ENCODE results near the gene ACR. TPM values are rescaled to one million over a fixed set of nuclear protein-coding genes. Genes with fewer than 3 reads are reported as not detected.

ACR gene
- total RNA-seq, 2 donors from 2014 or later = 0.18 TPM; not detected in 1

- Mint-ChIP-seq H3K27me3 (ENCODE audit: insufficient read depth) (peaks cover 14% of the 10 kb centered on the region), H3K27ac (no peak overlapping the region), H3K36me3 (ENCODE audit: low read depth) (no peaks in the 10 kb centered on the region), H3K9me3 (no peaks in the 10 kb centered on the region), H3K4me3 (no peak overlapping the region), H3K4me1 (peaks cover 4% of the 10 kb centered on the region)
- Histone ChIP-seq H3K27ac (ENCODE audit: low read depth, low read length) (no peak overlapping the region), H3K27me3 (ENCODE audit: control insufficient read depth, insufficient read depth, low read length, poor library complexity, severe bottlenecking) (peaks cover 5% of the 10 kb centered on the region), H3K9me3 (ENCODE audit: control insufficient read depth, low read length) (no peaks in the 10 kb centered on the region), H3K9ac (ENCODE audit: extremely low read depth, low read length, poor library complexity, severe bottlenecking) (no peak overlapping the region), H3K36me3 (ENCODE audit: control insufficient read depth, insufficient read depth, low read length) (no peaks in the 10 kb centered on the region), H3K4me1 (ENCODE audit: control insufficient read depth, insufficient read depth, low read length) (no peaks in the 10 kb centered on the region), H3K4me3 (ENCODE audit: low read length) (no peak overlapping the region)
- 69 to 90% methylated on average over 6 to 14 of the region's 15 CpGs for WGBS, 2 experiments (ENCODE audit: insufficient coverage in 1 of 2, insufficient read length in 1 of 2)
- peak; percentile 79 for DNase-seq
- TF ChIP-seq CTCF (conservative IDR thresholded peaks at IDR 0.05) = peak; percentile 74
These were observed 38.1 kb upstream of the ACR start for GRCh38 chr22:50699756-50700386.

GRCh38 chr22:50700387-50701075 lies 37.5 kb upstream of the ACR start:
- Histone ChIP-seq H3K36me3 (ENCODE audit: control insufficient read depth, insufficient read depth, low read length) (no peaks in the 10 kb centered on the region), H3K4me3 (ENCODE audit: low read length) (no peak overlapping the region), H3K27me3 (ENCODE audit: control insufficient read depth, insufficient read depth, low read length, poor library complexity, severe bottlenecking) (peaks cover 5% of the 10 kb centered on the region), H3K9ac (ENCODE audit: extremely low read depth, low read length, poor library complexity, severe bottlenecking) (no peak overlapping the region), H3K4me1 (ENCODE audit: control insufficient read depth, insufficient read depth, low read length) (no peaks in the 10 kb centered on the region), H3K27ac (ENCODE audit: low read depth, low read length) (no peak overlapping the region), H3K9me3 (ENCODE audit: control insufficient read depth, low read length) (no peaks in the 10 kb centered on the region)
- no peak overlapping the region for H3K27ac Mint-ChIP-seq
- H3K9me3 Mint-ChIP-seq = no peaks in the 10 kb centered on the region
- H3K4me1 Mint-ChIP-seq = peaks cover 4% of the 10 kb centered on the region
- H3K36me3 Mint-ChIP-seq (ENCODE audit: low read depth) = no peaks in the 10 kb centered on the region
- DNase-seq = peak; percentile 34
- no peak overlapping the region for H3K4me3 Mint-ChIP-seq
- H3K27me3 Mint-ChIP-seq (ENCODE audit: insufficient read depth) = peaks cover 14% of the 10 kb centered on the region
- 89 to 92% methylated on average over 16 to 19 of the region's 19 CpGs for WGBS, 2 experiments (ENCODE audit: insufficient coverage in 1 of 2, insufficient read length in 1 of 2)
- no peak for TF ChIP-seq CTCF (conservative IDR thresholded peaks at IDR 0.05)

- H3K36me3 ChIP-seq (ENCODE audit: control insufficient read depth, insufficient read depth, low read length) = no peaks in the 10 kb centered on the region
- H3K9ac ChIP-seq (ENCODE audit: extremely low read depth, low read length, poor library complexity, severe bottlenecking) = no peak overlapping the region
- H3K4me1 ChIP-seq (ENCODE audit: control insufficient read depth, insufficient read depth, low read length) = no peaks in the 10 kb centered on the region
- Mint-ChIP-seq H3K4me3 (no peak overlapping the region), H3K36me3 (ENCODE audit: low read depth) (no peaks in the 10 kb centered on the region), H3K9me3 (no peaks in the 10 kb centered on the region), H3K4me1 (peaks cover 4% of the 10 kb centered on the region), H3K27me3 (ENCODE audit: insufficient read depth) (peaks cover 11% of the 10 kb centered on the region), H3K27ac (no peak overlapping the region)
- 77 to 82% methylated on average over 4 to 7 of the region's 7 CpGs for WGBS, 2 experiments (ENCODE audit: insufficient coverage in 1 of 2, insufficient read length in 1 of 2)
- peak; percentile 59 for DNase-seq
- no peak overlapping the region for H3K27ac ChIP-seq (ENCODE audit: low read depth, low read length)
- peaks cover 5% of the 10 kb centered on the region for H3K27me3 ChIP-seq (ENCODE audit: control insufficient read depth, insufficient read depth, low read length, poor library complexity, severe bottlenecking)
- H3K9me3 ChIP-seq (ENCODE audit: control insufficient read depth, low read length) = no peaks in the 10 kb centered on the region
- H3K4me3 ChIP-seq (ENCODE audit: low read length) = no peak overlapping the region
- no peak for TF ChIP-seq CTCF (conservative IDR thresholded peaks at IDR 0.05)
These were observed 37.0 kb upstream of the ACR start for GRCh38 chr22:50701076-50701419.
